T-helper 2 cell (primary cell): ENCODE data around the gene SULT6B1.

Source experiments
- DNase-seq, 5 experiments: peaks; one replicate each; pipeline versions ENCODE4 v3.0.0 to v3.0.0-alpha.2; 2012 to 2022

The SULT6B1 gene

GRCh38 chr2:37146062-37146461 lies 42.4 kb downstream of the SULT6B1 start:
- no peak for DNase-seq

- no peak for DNase-seq
Measured at GRCh38 chr2:37143974-37144373, 44.5 kb downstream of the SULT6B1 start.

GRCh38 chr2:37142546-37142945 lies 45.9 kb downstream of the SULT6B1 start:
- no peak for DNase-seq

- no peak for DNase-seq
Measured at GRCh38 chr2:37132914-37133313, 55.6 kb downstream of the SULT6B1 start.

- DNase-seq, result no peak
Measured at GRCh38 chr2:37125416-37125815, 63.1 kb downstream of the SULT6B1 start.

- DNase-seq, result no peak
Measured at GRCh38 chr2:37119157-37119556, 69.3 kb downstream of the SULT6B1 start.
